ENCODE data around the gene FCAR.

DNA sequence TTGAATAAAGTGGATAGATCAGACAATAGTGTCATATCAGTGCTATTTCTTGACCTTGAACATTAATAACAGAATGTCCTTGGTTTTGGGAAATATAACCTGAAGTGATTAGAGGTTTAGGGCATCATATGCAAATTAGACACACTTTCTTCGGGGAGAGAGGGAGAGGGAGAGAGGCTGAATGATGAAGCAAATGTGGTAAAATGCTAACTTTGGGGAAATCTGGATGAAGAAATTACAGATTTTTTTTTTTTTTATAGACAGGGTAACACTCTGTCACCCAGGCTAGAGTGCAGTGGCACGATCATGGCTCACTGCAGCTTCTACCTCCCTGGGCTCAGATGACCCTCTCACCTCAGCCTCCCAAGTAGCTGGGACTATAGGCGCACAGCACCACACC is 28.0 kb downstream of the FCAR start:
- TF ChIP-seq, protein P1, sequence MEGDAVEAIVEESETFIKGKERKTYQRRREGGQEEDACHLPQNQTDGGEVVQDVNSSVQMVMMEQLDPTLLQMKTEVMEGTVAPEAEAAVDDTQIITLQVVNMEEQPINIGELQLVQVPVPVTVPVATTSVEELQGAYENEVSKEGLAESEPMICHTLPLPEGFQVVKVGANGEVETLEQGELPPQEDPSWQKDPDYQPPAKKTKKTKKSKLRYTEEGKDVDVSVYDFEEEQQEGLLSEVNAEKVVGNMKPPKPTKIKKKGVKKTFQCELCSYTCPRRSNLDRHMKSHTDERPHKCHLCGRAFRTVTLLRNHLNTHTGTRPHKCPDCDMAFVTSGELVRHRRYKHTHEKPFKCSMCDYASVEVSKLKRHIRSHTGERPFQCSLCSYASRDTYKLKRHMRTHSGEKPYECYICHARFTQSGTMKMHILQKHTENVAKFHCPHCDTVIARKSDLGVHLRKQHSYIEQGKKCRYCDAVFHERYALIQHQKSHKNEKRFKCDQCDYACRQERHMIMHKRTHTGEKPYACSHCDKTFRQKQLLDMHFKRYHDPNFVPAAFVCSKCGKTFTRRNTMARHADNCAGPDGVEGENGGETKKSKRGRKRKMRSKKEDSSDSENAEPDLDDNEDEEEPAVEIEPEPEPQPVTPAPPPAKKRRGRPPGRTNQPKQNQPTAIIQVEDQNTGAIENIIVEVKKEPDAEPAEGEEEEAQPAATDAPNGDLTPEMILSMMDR (IDR thresholded peaks at IDR 0.05; ENCODE audit: low read depth, low read length, missing input control), result no peak
- TF ChIP-seq, protein P2, sequence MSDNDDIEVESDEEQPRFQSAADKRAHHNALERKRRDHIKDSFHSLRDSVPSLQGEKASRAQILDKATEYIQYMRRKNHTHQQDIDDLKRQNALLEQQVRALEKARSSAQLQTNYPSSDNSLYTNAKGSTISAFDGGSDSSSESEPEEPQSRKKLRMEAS (IDR thresholded peaks at IDR 0.05), result no peak
- TF ChIP-seq, protein P3, sequence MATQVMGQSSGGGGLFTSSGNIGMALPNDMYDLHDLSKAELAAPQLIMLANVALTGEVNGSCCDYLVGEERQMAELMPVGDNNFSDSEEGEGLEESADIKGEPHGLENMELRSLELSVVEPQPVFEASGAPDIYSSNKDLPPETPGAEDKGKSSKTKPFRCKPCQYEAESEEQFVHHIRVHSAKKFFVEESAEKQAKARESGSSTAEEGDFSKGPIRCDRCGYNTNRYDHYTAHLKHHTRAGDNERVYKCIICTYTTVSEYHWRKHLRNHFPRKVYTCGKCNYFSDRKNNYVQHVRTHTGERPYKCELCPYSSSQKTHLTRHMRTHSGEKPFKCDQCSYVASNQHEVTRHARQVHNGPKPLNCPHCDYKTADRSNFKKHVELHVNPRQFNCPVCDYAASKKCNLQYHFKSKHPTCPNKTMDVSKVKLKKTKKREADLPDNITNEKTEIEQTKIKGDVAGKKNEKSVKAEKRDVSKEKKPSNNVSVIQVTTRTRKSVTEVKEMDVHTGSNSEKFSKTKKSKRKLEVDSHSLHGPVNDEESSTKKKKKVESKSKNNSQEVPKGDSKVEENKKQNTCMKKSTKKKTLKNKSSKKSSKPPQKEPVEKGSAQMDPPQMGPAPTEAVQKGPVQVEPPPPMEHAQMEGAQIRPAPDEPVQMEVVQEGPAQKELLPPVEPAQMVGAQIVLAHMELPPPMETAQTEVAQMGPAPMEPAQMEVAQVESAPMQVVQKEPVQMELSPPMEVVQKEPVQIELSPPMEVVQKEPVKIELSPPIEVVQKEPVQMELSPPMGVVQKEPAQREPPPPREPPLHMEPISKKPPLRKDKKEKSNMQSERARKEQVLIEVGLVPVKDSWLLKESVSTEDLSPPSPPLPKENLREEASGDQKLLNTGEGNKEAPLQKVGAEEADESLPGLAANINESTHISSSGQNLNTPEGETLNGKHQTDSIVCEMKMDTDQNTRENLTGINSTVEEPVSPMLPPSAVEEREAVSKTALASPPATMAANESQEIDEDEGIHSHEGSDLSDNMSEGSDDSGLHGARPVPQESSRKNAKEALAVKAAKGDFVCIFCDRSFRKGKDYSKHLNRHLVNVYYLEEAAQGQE (IDR thresholded peaks at IDR 0.05), result no peak
- no peak for TF ChIP-seq JUND (IDR thresholded peaks at IDR 0.05)
- TF ChIP-seq RAD21 (IDR thresholded peaks at IDR 0.05), result no peak
- TF ChIP-seq YY1 (IDR thresholded peaks at IDR 0.05), result no peak
- TF ChIP-seq FOXA1 (IDR thresholded peaks at IDR 0.05), result no peak
- no peak for TF ChIP-seq SP1 (IDR thresholded peaks at IDR 0.05)
